CD4-positive, CD25-positive, alpha-beta regulatory T cell (primary cell): Measurements from ENCODE around the gene HSBP1. TPM values are rescaled to one million over a fixed set of nuclear protein-coding genes. Genes with fewer than 3 reads are reported as not detected.

ENCODE experiments used
- ATAC-seq, 2 donors: fragments of 150-1000 bp; cut with Tn5 transposase; one replicate each; pipeline ENCODE4 v1.10.0; 2021; ENCODE audit warnings: low read depth in 2 of 2, moderate number of reproducible peaks in 2 of 2, moderate library complexity in 1 of 2
- DNase-seq, 3 donors: peaks; one replicate each; pipeline versions ENCODE4 v3.0.0 to v3.0.0-alpha.2; 2012 to 2022; ENCODE audit warnings: mixed read lengths in 1 of 3
- H3K27ac ChIP-seq: one replicate; pipeline ENCODE4 v1.7.0; 2013; ENCODE audit warnings: mild to moderate bottlenecking, low read length; ENCODE audit not compliant: insufficient read depth, poor library complexity, severe bottlenecking
- H3K27me3 ChIP-seq: one replicate; pipeline ENCODE4 v1.7.0; 2013; ENCODE audit warnings: low read length; ENCODE audit not compliant: control insufficient read depth, insufficient read depth
- H3K36me3 ChIP-seq: one replicate; pipeline ENCODE4 v1.7.0; 2013; ENCODE audit warnings: mild to moderate bottlenecking, low read length, moderate library complexity; ENCODE audit not compliant: control insufficient read depth, insufficient read depth
- H3K4me1 ChIP-seq: 2 replicates; pipeline ENCODE4 v1.7.0; 2013; ENCODE audit warnings: mild to moderate bottlenecking, low read length; ENCODE audit not compliant: insufficient read depth, control insufficient read depth, poor library complexity, severe bottlenecking
- H3K4me3 ChIP-seq: one replicate; pipeline ENCODE4 v1.7.0; 2013; ENCODE audit warnings: low read depth, mild to moderate bottlenecking, low read length, moderate library complexity
- H3K9me3 ChIP-seq, 2 experiments: 1 replicate in 1 of 2; 2 replicates in 1 of 2; pipeline ENCODE4 v1.7.0; 2013; ENCODE audit warnings: low read length in 2 of 2, mild to moderate bottlenecking in 1 of 2, moderate library complexity in 1 of 2; ENCODE audit not compliant: control insufficient read depth in 2 of 2
- H3K27ac Mint-ChIP-seq, 3 donors: one replicate each; pipeline ENCODE4 v1.8.0; 2020 to 2022; ENCODE audit warnings: mild to moderate bottlenecking in 3 of 3, mixed read lengths in 3 of 3, moderate library complexity in 2 of 3
- H3K27me3 Mint-ChIP-seq: one replicate; pipeline ENCODE4 v1.8.0; 2022; ENCODE audit warnings: mild to moderate bottlenecking, mixed read lengths
- H3K36me3 Mint-ChIP-seq: one replicate; pipeline ENCODE4 v1.8.0; 2020; ENCODE audit warnings: mixed read lengths
- H3K4me1 Mint-ChIP-seq, 4 donors: one replicate each; pipeline ENCODE4 v1.8.0; 2020 to 2022; ENCODE audit warnings: mixed read lengths in 4 of 4, mild to moderate bottlenecking in 1 of 4
- H3K4me3 Mint-ChIP-seq, 4 donors: one replicate each; pipeline ENCODE4 v1.8.0; 2020 to 2022; ENCODE audit warnings: mild to moderate bottlenecking in 4 of 4, mixed read lengths in 4 of 4, moderate library complexity in 3 of 4
- H3K9me3 Mint-ChIP-seq, 7 donors: one replicate each; pipeline ENCODE4 v1.8.0; 2020 to 2022; ENCODE audit warnings: mixed read lengths in 7 of 7, mild to moderate bottlenecking in 3 of 7, moderate library complexity in 2 of 7
- polyA plus RNA-seq, 4 donors: library from polyadenylated mRNA; unstranded; fragments of 300-500 nt; fragmentation: Illumina TruSeq; gene quantifications; one replicate each; pipeline ENCODE4 v1.2.3, GENCODE V29; 2021
- total RNA-seq: library from RNA; stranded (reverse); gene quantifications from one replicate; pipeline ENCODE4 v1.2.3, GENCODE V29; 2022

HSBP1 gene
- total and polyA plus RNA-seq, 5 donors from 2014 or later, result 25.1 to 53.0 (median 36.3) TPM

DNA sequence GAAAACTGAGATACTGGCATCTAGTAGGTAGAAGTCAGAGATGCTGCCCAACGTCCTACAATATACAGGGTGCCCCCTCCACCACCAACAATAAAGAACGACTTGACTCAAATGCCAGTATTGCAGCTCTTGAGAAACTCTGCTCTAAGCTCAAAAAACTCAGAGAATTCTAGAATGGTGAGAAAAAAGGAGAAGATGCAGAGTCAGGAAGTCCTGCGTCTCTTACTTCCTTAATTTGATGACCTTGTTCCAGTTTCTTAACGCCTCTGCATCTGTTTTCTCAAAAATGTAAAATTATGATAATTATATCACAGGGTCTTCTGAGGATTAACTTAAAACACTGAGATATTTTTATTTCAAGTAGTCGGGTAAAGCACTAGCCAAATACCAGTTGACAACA is 1.7 kb upstream of the HSBP1 start:
- no peak for ATAC-seq
- peaks cover 0 to 1% (median 0%) of the 10 kb centered on the region in 7 donors for H3K9me3 Mint-ChIP-seq
- Histone ChIP-seq H3K27ac (no peak overlapping the region), H3K27me3 (no peaks in the 10 kb centered on the region), H3K4me3 (no peak overlapping the region), H3K36me3 (peaks cover 7% of the 10 kb centered on the region), H3K4me1 (peaks cover 21% of the 10 kb centered on the region), H3K9me3 (no peaks in the 10 kb centered on the region)
- H3K27me3 Mint-ChIP-seq, result peaks cover 14% of the 10 kb centered on the region
- H3K27ac Mint-ChIP-seq, result no peak overlapping the region
- DNase-seq, result no peak
- H3K4me1 Mint-ChIP-seq, result peaks cover 0 to 44% (median 30%) of the 10 kb centered on the region in 4 donors
- H3K36me3 Mint-ChIP-seq, result peaks cover 10% of the 10 kb centered on the region
- H3K4me3 Mint-ChIP-seq, result peak overlapping the region in 2 of 4 donors; percentile 85 to 99

- no peaks in the 10 kb centered on the region for H3K9me3 ChIP-seq
- peaks cover 14% of the 10 kb centered on the region for H3K36me3 ChIP-seq
- H3K4me1 Mint-ChIP-seq, result peaks cover 0 to 50% (median 35%) of the 10 kb centered on the region in 4 donors
- H3K36me3 Mint-ChIP-seq, result peaks cover 17% of the 10 kb centered on the region
- H3K27me3 ChIP-seq, result no peaks in the 10 kb centered on the region
- H3K4me3 ChIP-seq, result no peak overlapping the region
- H3K27me3 Mint-ChIP-seq, result peaks cover 14% of the 10 kb centered on the region
- no peak overlapping the region for H3K27ac ChIP-seq
- peaks cover 21% of the 10 kb centered on the region for H3K4me1 ChIP-seq
- H3K4me3 Mint-ChIP-seq, result peak overlapping the region; percentile 75 to 99 (median 94)
- peak overlapping the region in 1 of 3 donors; percentile 60 for H3K27ac Mint-ChIP-seq
- no peak for DNase-seq
- peaks cover 0 to 1% (median 0%) of the 10 kb centered on the region in 7 donors for H3K9me3 Mint-ChIP-seq
- no peak for ATAC-seq
These were observed 1.0 kb upstream of the HSBP1 start for GRCh38 chr16:83806731-83807130.

- H3K9me3 Mint-ChIP-seq, result peaks cover 0 to 1% (median 0%) of the 10 kb centered on the region in 7 donors
- peaks cover 22% of the 10 kb centered on the region for H3K36me3 Mint-ChIP-seq
- Histone ChIP-seq H3K27ac (peak overlapping the region; percentile 73), H3K4me3 (peak overlapping the region; percentile 37), H3K36me3 (peaks cover 18% of the 10 kb centered on the region), H3K27me3 (no peaks in the 10 kb centered on the region), H3K9me3 (no peaks in the 10 kb centered on the region), H3K4me1 (peaks cover 21% of the 10 kb centered on the region)
- peak overlapping the region; percentile 97 to 99 (median 98) for H3K4me3 Mint-ChIP-seq
- peak overlapping the region; percentile 92 to 96 (median 95) for H3K27ac Mint-ChIP-seq
- DNase-seq (no peak), ATAC-seq (no peak)
- peaks cover 14% of the 10 kb centered on the region for H3K27me3 Mint-ChIP-seq
- peaks cover 0 to 50% (median 35%) of the 10 kb centered on the region in 4 donors for H3K4me1 Mint-ChIP-seq
These were observed 460 bp upstream of the HSBP1 start for GRCh38 chr16:83807327-83807709.

GRCh38 chr16:83808573-83809014 is 816 bp downstream of the HSBP1 start:
- Histone ChIP-seq H3K27ac (peak overlapping the region; percentile 73), H3K9me3 (no peaks in the 10 kb centered on the region), H3K4me3 (peak overlapping the region; percentile 85), H3K4me1 (peaks cover 21% of the 10 kb centered on the region), H3K36me3 (peaks cover 30% of the 10 kb centered on the region), H3K27me3 (no peaks in the 10 kb centered on the region)
- peak overlapping the region; percentile 97 to 99 (median 99) for H3K4me3 Mint-ChIP-seq
- H3K36me3 Mint-ChIP-seq, result peaks cover 30% of the 10 kb centered on the region
- peak overlapping the region; percentile 14 to 94 (median 92) for H3K27ac Mint-ChIP-seq
- ATAC-seq (no peak), DNase-seq (no peak)
- H3K9me3 Mint-ChIP-seq, result peaks cover 0 to 1% (median 0%) of the 10 kb centered on the region in 7 donors
- H3K4me1 Mint-ChIP-seq, result peaks cover 0 to 50% (median 35%) of the 10 kb centered on the region in 4 donors
- peaks cover 14% of the 10 kb centered on the region for H3K27me3 Mint-ChIP-seq

DNA sequence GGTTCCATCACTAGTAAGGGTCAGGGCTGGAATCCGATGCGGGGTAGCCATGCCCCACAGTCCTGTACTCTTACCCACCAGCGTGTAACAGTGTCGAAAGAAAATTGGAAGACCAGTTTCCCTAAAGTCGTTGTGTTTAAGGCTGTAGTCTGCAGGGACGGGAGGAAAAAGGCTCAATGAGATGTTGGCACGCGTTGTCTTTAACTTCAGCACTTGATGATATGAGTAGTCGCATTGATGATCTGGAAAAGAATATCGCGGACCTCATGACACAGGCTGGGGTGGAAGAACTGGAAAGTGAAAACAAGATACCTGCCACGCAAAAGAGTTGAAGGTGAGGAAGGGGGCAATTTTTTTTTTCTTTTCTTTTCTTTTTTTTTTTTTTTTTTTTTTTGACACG is 1.3 kb downstream of the HSBP1 start:
- peak overlapping the region; percentile 85 for H3K4me3 ChIP-seq
- H3K27me3 ChIP-seq, result no peaks in the 10 kb centered on the region
- Mint-ChIP-seq H3K4me1 (peaks cover 0 to 50% (median 35%) of the 10 kb centered on the region in 4 donors), H3K27ac (peak overlapping the region in 2 of 3 donors; percentile 92 to 94), H3K4me3 (peak overlapping the region; percentile 97 to 99 (median 99)), H3K27me3 (peaks cover 14% of the 10 kb centered on the region), H3K36me3 (peaks cover 30% of the 10 kb centered on the region), H3K9me3 (peaks cover 0 to 1% (median 0%) of the 10 kb centered on the region in 7 donors)
- no peaks in the 10 kb centered on the region for H3K9me3 ChIP-seq
- ATAC-seq (no peak), DNase-seq (no peak)
- H3K4me1 ChIP-seq, result peaks cover 21% of the 10 kb centered on the region
- H3K27ac ChIP-seq, result no peak overlapping the region
- H3K36me3 ChIP-seq, result peaks cover 30% of the 10 kb centered on the region

DNA sequence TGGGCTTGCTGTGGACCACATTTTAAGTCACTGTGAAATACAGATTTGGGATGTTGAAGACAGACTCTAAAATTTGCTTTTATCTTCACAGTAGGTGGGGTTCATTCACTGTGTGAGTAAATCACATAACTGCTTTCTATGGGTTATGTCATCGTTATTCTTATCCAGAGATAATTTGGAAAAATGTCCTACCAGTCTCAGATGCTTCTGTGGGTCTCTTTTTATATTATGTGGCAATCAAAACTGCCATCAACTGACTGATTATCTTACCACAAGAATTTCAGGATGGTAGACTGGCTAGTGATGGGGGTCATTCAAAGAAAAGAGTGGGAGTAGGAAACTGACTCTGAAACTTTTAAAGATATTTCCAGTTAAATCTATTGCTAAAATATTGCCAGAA is 3.1 kb downstream of the HSBP1 start:
- no peak overlapping the region for H3K27ac Mint-ChIP-seq
- peaks cover 9% of the 10 kb centered on the region for H3K27me3 Mint-ChIP-seq
- peak overlapping the region; percentile 26 to 99 (median 57) for H3K4me3 Mint-ChIP-seq
- H3K4me1 Mint-ChIP-seq, result peaks cover 0 to 47% (median 35%) of the 10 kb centered on the region in 4 donors
- Histone ChIP-seq H3K4me1 (peaks cover 21% of the 10 kb centered on the region), H3K27ac (no peak overlapping the region), H3K36me3 (peaks cover 30% of the 10 kb centered on the region), H3K4me3 (no peak overlapping the region), H3K9me3 (no peaks in the 10 kb centered on the region), H3K27me3 (no peaks in the 10 kb centered on the region)
- no peak for ATAC-seq
- DNase-seq, result no peak
- H3K9me3 Mint-ChIP-seq, result peaks cover 0 to 1% (median 0%) of the 10 kb centered on the region in 7 donors
- peaks cover 30% of the 10 kb centered on the region for H3K36me3 Mint-ChIP-seq

GRCh38 chr16:83813823-83814658 is 6.3 kb downstream of the HSBP1 start:
- H3K36me3 Mint-ChIP-seq, result peaks cover 28% of the 10 kb centered on the region
- ATAC-seq (no peak), DNase-seq (no peak)
- Histone ChIP-seq H3K9me3 (no peaks in the 10 kb centered on the region), H3K36me3 (peaks cover 30% of the 10 kb centered on the region), H3K27ac (no peak overlapping the region), H3K4me3 (no peak overlapping the region), H3K4me1 (peaks cover 9% of the 10 kb centered on the region), H3K27me3 (no peaks in the 10 kb centered on the region)
- peaks cover 0 to 26% (median 17%) of the 10 kb centered on the region in 4 donors for H3K4me1 Mint-ChIP-seq
- no peaks in the 10 kb centered on the region for H3K9me3 Mint-ChIP-seq
- peaks cover 5% of the 10 kb centered on the region for H3K27me3 Mint-ChIP-seq
- H3K4me3 Mint-ChIP-seq, result no peak overlapping the region
- no peak overlapping the region for H3K27ac Mint-ChIP-seq
